Thymus (tissue), 11 donors: ENCODE data around the gene GSDME. TPM values are rescaled to one million over a fixed set of nuclear protein-coding genes. Genes with fewer than 3 reads are reported as not detected.
"Not testable (repeated sequence)": the region's sequence is repeated elsewhere in the genome, so short reads cannot be mapped to it uniquely, and the experiment has no call there.

Experiments used
- DNase-seq, 9 donors: peaks; one replicate each; pipeline ENCODE4 v3.0.0-alpha.2; 2013; ENCODE audit warnings: low spot score in 9 of 9, low read depth in 6 of 9, missing footprints in 1 of 9
- H3K27ac ChIP-seq, 2 donors: one replicate each; pipeline ENCODE4 v1.5.1; 2013; ENCODE audit warnings: control low read depth in 1 of 2, low read depth in 1 of 2, low read length in 1 of 2, mild to moderate bottlenecking in 1 of 2, moderate library complexity in 1 of 2
- H3K27me3 ChIP-seq, 2 donors: one replicate each; pipeline ENCODE4 v1.5.1; 2013; ENCODE audit warnings: low read length in 1 of 2; ENCODE audit not compliant: control insufficient read depth in 2 of 2, insufficient read depth in 1 of 2
- H3K36me3 ChIP-seq, 2 donors: one replicate each; pipeline ENCODE4 v1.5.1; 2013; ENCODE audit warnings: low read length in 1 of 2, mild to moderate bottlenecking in 1 of 2, moderate library complexity in 1 of 2; ENCODE audit not compliant: control insufficient read depth in 2 of 2, insufficient read depth in 2 of 2
- H3K4me1 ChIP-seq, 2 donors: one replicate each; pipeline ENCODE4 v1.5.1; 2013; ENCODE audit warnings: low read length in 2 of 2; ENCODE audit not compliant: control insufficient read depth in 2 of 2, insufficient read depth in 2 of 2
- H3K4me3 ChIP-seq, 2 donors: one replicate each; pipeline ENCODE4 v1.5.1; 2013; ENCODE audit warnings: low read length in 2 of 2, control low read depth in 1 of 2, mild to moderate bottlenecking in 1 of 2
- H3K9me3 ChIP-seq, 2 donors: one replicate each; pipeline ENCODE4 v1.5.1; 2013; ENCODE audit warnings: low read length in 1 of 2, mild to moderate bottlenecking in 1 of 2; ENCODE audit not compliant: control insufficient read depth in 2 of 2, insufficient read depth in 1 of 2
- WGBS: extraction: QIAGEN DNeasy Blood & Tissue Kit; methylation state at CpG from one replicate; pipeline ENCODE4 v1.1.7; 2013; 5-methylcytosine and 5-hydroxymethylcytosine counted together
- polyA plus RNA-seq: library from polyadenylated mRNA; stranded (reverse); fragments of 200-250 nt; gene quantifications from one replicate; pipeline ENCODE4 v1.2.3, GENCODE V29; 2013
- total RNA-seq: library from RNA; stranded (reverse); fragments of 120-200 nt; gene quantifications from one replicate; pipeline ENCODE4 v1.2.4, GENCODE V29; 2013
- donor health status: healthy.

Gene GSDME
- total and polyA plus RNA-seq, 2 donors, result 1.9 to 10.7 TPM

- H3K36me3 ChIP-seq, H3K27ac ChIP-seq, H3K4me3 ChIP-seq, DNase-seq, H3K27me3 ChIP-seq, H3K9me3 ChIP-seq, H3K4me1 ChIP-seq: not testable (repeated sequence)
- 98% methylated on average over 22 of the region's 22 CpGs for WGBS
Observed at GRCh38 chr7:24794751-24795406, 37.6 kb upstream of the GSDME start.

GRCh38 chr7:24793982-24794648 lies 36.9 kb upstream of the GSDME start:
- Histone ChIP-seq H3K27me3 (no peaks in the 10 kb centered on the region), H3K4me3 (no peak overlapping the region), H3K4me1 (no peaks in the 10 kb centered on the region), H3K27ac (no peak overlapping the region), H3K9me3 (peaks cover 0 to 5% of the 10 kb centered on the region in 2 donors), H3K36me3 (peaks cover 0 to 5% of the 10 kb centered on the region in 2 donors)
- DNase-seq, result no peak
- WGBS, result 92% methylated on average over 9 of the region's 9 CpGs

GRCh38 chr7:24788961-24789576 lies 31.8 kb upstream of the GSDME start:
- H3K27me3 ChIP-seq, result no peaks in the 10 kb centered on the region
- peaks cover 0 to 9% of the 10 kb centered on the region in 2 donors for H3K9me3 ChIP-seq
- no peak overlapping the region for H3K4me3 ChIP-seq
- H3K36me3 ChIP-seq, result no peaks in the 10 kb centered on the region
- WGBS, result 94% methylated on average over 10 of the region's 10 CpGs
- H3K4me1 ChIP-seq, result no peaks in the 10 kb centered on the region
- H3K27ac ChIP-seq, result no peak overlapping the region
- no peak for DNase-seq

- WGBS, result 97% methylated on average over 9 of the region's 9 CpGs
- Histone ChIP-seq H3K9me3 (peaks cover 0 to 12% of the 10 kb centered on the region in 2 donors), H3K4me3 (no peak overlapping the region), H3K27ac (no peak overlapping the region), H3K4me1 (no peaks in the 10 kb centered on the region), H3K27me3 (no peaks in the 10 kb centered on the region), H3K36me3 (no peaks in the 10 kb centered on the region)
- DNase-seq, result no peak
Observed at GRCh38 chr7:24788075-24788474, 30.8 kb upstream of the GSDME start.

GRCh38 chr7:24786941-24787340 lies 29.7 kb upstream of the GSDME start:
- H3K36me3 ChIP-seq, result no peaks in the 10 kb centered on the region
- no peak overlapping the region for H3K27ac ChIP-seq
- DNase-seq, result no peak
- peaks cover 0 to 13% of the 10 kb centered on the region in 2 donors for H3K9me3 ChIP-seq
- H3K4me1 ChIP-seq, result no peaks in the 10 kb centered on the region
- no peak overlapping the region for H3K4me3 ChIP-seq
- no peaks in the 10 kb centered on the region for H3K27me3 ChIP-seq
- 80% methylated on average over 5 of the region's 5 CpGs for WGBS

- no peak for DNase-seq
- Histone ChIP-seq H3K27me3 (no peaks in the 10 kb centered on the region), H3K4me1 (no peaks in the 10 kb centered on the region), H3K27ac (no peak overlapping the region), H3K4me3 (no peak overlapping the region), H3K9me3 (peaks cover 0 to 13% of the 10 kb centered on the region in 2 donors), H3K36me3 (no peaks in the 10 kb centered on the region)
- WGBS, result 96% methylated on average over 4 of the region's 4 CpGs
Observed at GRCh38 chr7:24786306-24786705, 29.0 kb upstream of the GSDME start.

- 96% methylated on average over 5 of the region's 5 CpGs for WGBS
- no peaks in the 10 kb centered on the region for H3K36me3 ChIP-seq
- H3K4me1 ChIP-seq, result no peaks in the 10 kb centered on the region
- no peak overlapping the region for H3K4me3 ChIP-seq
- H3K27ac ChIP-seq, result no peak overlapping the region
- no peak for DNase-seq
- peaks cover 0 to 9% of the 10 kb centered on the region in 2 donors for H3K9me3 ChIP-seq
- H3K27me3 ChIP-seq, result no peaks in the 10 kb centered on the region
Observed at GRCh38 chr7:24784277-24784676, 27.0 kb upstream of the GSDME start.

GRCh38 chr7:24783698-24784097 lies 26.4 kb upstream of the GSDME start:
- Histone ChIP-seq H3K36me3 (no peaks in the 10 kb centered on the region), H3K27me3 (no peaks in the 10 kb centered on the region), H3K9me3 (peaks cover 0 to 6% of the 10 kb centered on the region in 2 donors), H3K4me3 (no peak overlapping the region), H3K27ac (no peak overlapping the region), H3K4me1 (no peaks in the 10 kb centered on the region)
- no peak for DNase-seq
- WGBS, result 96% methylated on average over 2 of the region's 2 CpGs

GRCh38 chr7:24781106-24781505 lies 23.8 kb upstream of the GSDME start:
- no peaks in the 10 kb centered on the region for H3K27me3 ChIP-seq
- peaks cover 0 to 6% of the 10 kb centered on the region in 2 donors for H3K9me3 ChIP-seq
- H3K4me3 ChIP-seq, result no peak overlapping the region
- H3K4me1 ChIP-seq, result no peaks in the 10 kb centered on the region
- H3K27ac ChIP-seq, result no peak overlapping the region
- no peaks in the 10 kb centered on the region for H3K36me3 ChIP-seq
- DNase-seq, result no peak
- 76% methylated on average over 4 of the region's 4 CpGs for WGBS
